Adrenal gland (tissue), 12 donors: ENCODE results near the gene ANKMY1. TPM values are rescaled to one million over a fixed set of nuclear protein-coding genes. Genes with fewer than 3 reads are reported as not detected.

Source experiments
- DNase-seq, 7 donors: peaks; one replicate each; pipeline ENCODE4 v3.0.0-alpha.2; 2019 to 2020
- H3K27ac ChIP-seq, 5 donors: fragments of 200-600 bp; sonication (generic) in 4 of 5; 1 replicate in 3 of 5; 2 replicates in 2 of 5; pipeline versions ENCODE4 v1.5.1 to v1.8.0; 2016 to 2020; ENCODE audit warnings: mild to moderate bottlenecking in 1 of 5
- H3K27me3 ChIP-seq: fragments of 200-600 bp; 2 replicates; pipeline ENCODE4 v1.8.0; 2021
- H3K36me3 ChIP-seq, 2 donors: fragments of 200-600 bp; replicated peaks in 1 of 2; 1 replicate in 1 of 2; 2 replicates in 1 of 2; pipeline versions ENCODE4 v1.5.1 to v1.8.0; 2018 to 2022
- H3K4me1 ChIP-seq, 2 donors: fragments of 200-600 bp; replicated peaks in 1 of 2; 1 replicate in 1 of 2; 2 replicates in 1 of 2; pipeline versions ENCODE4 v1.5.1 to v1.8.0; 2018 to 2021
- H3K4me3 ChIP-seq, 4 donors: fragments of 200-600 bp; sonication (generic) in 3 of 4; one replicate each; pipeline ENCODE4 v1.5.1; 2016 to 2018
- H3K9me3 ChIP-seq, 3 donors: fragments of 200-600 bp; sonication (generic) in 1 of 3; replicated peaks in 1 of 3; 1 replicate in 2 of 3; 2 replicates in 1 of 3; pipeline versions ENCODE4 v1.5.1 to v1.8.0; 2016 to 2021
- CTCF ChIP-seq, 6 experiments: fragments of 450-650 bp in 4 of 6; fragments of 200-600 bp in 2 of 6; sonication (generic) in 1 of 6; IDR thresholded peaks; 1 replicate in 5 of 6; 2 replicates in 1 of 6; pipeline versions ENCODE4 v1.5.1 to v1.8.0; 2016 to 2021; ENCODE audit warnings: antibody characterized with exemption in 6 of 6, mild to moderate bottlenecking in 2 of 6, moderate library complexity in 1 of 6
- POLR2A ChIP-seq, 2 donors: fragments of 450-650 bp; IDR thresholded peaks; one replicate each; pipeline ENCODE4 v1.6.1; 2017; ENCODE audit warnings: antibody characterized with exemption in 2 of 2, mild to moderate bottlenecking in 2 of 2, moderate library complexity in 1 of 2
- WGBS, 4 donors: extraction: QIAGEN DNeasy Blood & Tissue Kit in 2 of 4; methylation state at CpG; one replicate each; pipeline versions ENCODE4 v1.1.5 to v1.1.7; 2013 to 2017; 5-methylcytosine and 5-hydroxymethylcytosine counted together
- intact Hi-C, 2 donors: fragments of 100-400 bp; cut with DNase I; formaldehyde crosslinking; loops; one replicate each; pipeline versions ENCODE4 v1.14.1 to v1.15.0; 2022 to 2023
- polyA plus RNA-seq, 3 donors: library from polyadenylated mRNA; stranded (reverse); fragments of 200-250 nt in 2 of 3; fragments of 350-450 nt in 1 of 3; fragmentation: Illumina TruSeq in 1 of 3; extraction: RNeasy Lipid Tissue Mini Kit (QIAGEN cat#74804) in 1 of 3; gene quantifications; one replicate each; pipeline ENCODE4 v1.2.3, GENCODE V29; 2013 to 2014
- total RNA-seq, 9 donors: library from RNA; depleted of rRNA in 4 of 9; stranded (reverse); fragments of >200 nt in 4 of 9; fragments of 120-200 nt in 1 of 9; fragmentation: NEBNext Ultra II Directional in 1 of 9; extraction: Animal tissue kit (Norgen Biotek cat#: 25700) in 1 of 9; gene quantifications; one replicate each; pipeline versions ENCODE4 v1.1.0 to v1.2.4, GENCODE V29; 2013 to 2023
- donor health status: healthy with polysubstance abuse.
- donor health status: Bipolar disorder and iron deficiency.
- donor health status: DM: yes; HTN: yes; CAD: no.
- donor health status: DM: no; HTN: no; CAD: no.
- donor health status: DM: no; HTN: no; CAD: no.
- donor health status: DM: yes; HTN: yes; CAD: no.

The ANKMY1 gene
- total and polyA plus RNA-seq, 12 donors: 7.2 to 31.7 (median 12.0) TPM

- no peaks in the 10 kb centered on the region for H3K27me3 ChIP-seq
- H3K4me1 ChIP-seq: peaks cover 35 to 40% of the 10 kb centered on the region in 2 donors
- peak overlapping the region in 1 of 4 donors; percentile 96 for H3K4me3 ChIP-seq
- no peaks in the 10 kb centered on the region for H3K36me3 ChIP-seq
- peak; percentile 76 to 87 (median 80) for DNase-seq
- H3K27ac ChIP-seq: peak overlapping the region in 3 of 5 donors; percentile 52 to 100 (median 91)
- WGBS, 4 donors: 11 to 24% (median 20%) methylated on average over 14 to 24 of the region's 24 CpGs
- TF ChIP-seq POLR2A (IDR thresholded peaks at IDR 0.05): no peak
- peak; percentile 93 to 97 (median 96) for TF ChIP-seq CTCF (IDR thresholded peaks at IDR 0.05)
- H3K9me3 ChIP-seq: no peaks in the 10 kb centered on the region
- intact Hi-C loops: loop anchor here (2.0 to 5.0 kb wide), 2 partner anchors 205 to 206 kb away; no protein-coding TSS in a partner anchor
Observed at GRCh38 chr2:240437861-240438809, 119.7 kb downstream of the ANKMY1 start.

GRCh38 chr2:240437551-240437860, 120.3 kb downstream of the ANKMY1 start:
- Histone ChIP-seq H3K36me3 (no peaks in the 10 kb centered on the region), H3K27ac (peak overlapping the region in 3 of 5 donors; percentile 52 to 100 (median 91)), H3K9me3 (no peaks in the 10 kb centered on the region), H3K27me3 (no peaks in the 10 kb centered on the region), H3K4me3 (peak overlapping the region in 1 of 4 donors; percentile 96), H3K4me1 (peaks cover 33 to 37% of the 10 kb centered on the region in 2 donors)
- 86 to 89% methylated on average over 2 of the region's 2 CpGs; no CpG with 5 or more reads in 2 of the 4 donors for WGBS, 4 donors
- no peak for DNase-seq
- intact Hi-C loops: loop anchor here in 1 of 2 donors (5.0 kb wide), 1 partner anchor 205 kb away; no protein-coding TSS in a partner anchor
- TF ChIP-seq CTCF (IDR thresholded peaks at IDR 0.05) (no peak), POLR2A (IDR thresholded peaks at IDR 0.05) (no peak)

GRCh38 chr2:240436683-240437550, 120.9 kb downstream of the ANKMY1 start:
- Histone ChIP-seq H3K36me3 (no peaks in the 10 kb centered on the region), H3K4me3 (peak overlapping the region in 3 of 4 donors; percentile 13 to 96 (median 69)), H3K27ac (peak overlapping the region in 4 of 5 donors; percentile 87 to 100 (median 92)), H3K27me3 (no peaks in the 10 kb centered on the region), H3K4me1 (peaks cover 33 to 37% of the 10 kb centered on the region in 2 donors), H3K9me3 (no peaks in the 10 kb centered on the region)
- peak in 5 of 7 donors; percentile 35 to 50 (median 40) for DNase-seq
- WGBS, 4 donors: 10 to 66% (median 26%) methylated on average over 12 to 45 of the region's 45 CpGs
- TF ChIP-seq POLR2A (IDR thresholded peaks at IDR 0.05): no peak
- no peak for TF ChIP-seq CTCF (IDR thresholded peaks at IDR 0.05)
- intact Hi-C loops: loop anchor here in 1 of 2 donors (5.0 kb wide), 1 partner anchor 205 kb away; no protein-coding TSS in a partner anchor
